Measurements from ENCODE around the gene TMEM106B.
"Not testable (repeated sequence)": the region's sequence is repeated elsewhere in the genome, so short reads cannot be mapped to it uniquely, and the experiment has no call there.

Gene TMEM106B

DNA sequence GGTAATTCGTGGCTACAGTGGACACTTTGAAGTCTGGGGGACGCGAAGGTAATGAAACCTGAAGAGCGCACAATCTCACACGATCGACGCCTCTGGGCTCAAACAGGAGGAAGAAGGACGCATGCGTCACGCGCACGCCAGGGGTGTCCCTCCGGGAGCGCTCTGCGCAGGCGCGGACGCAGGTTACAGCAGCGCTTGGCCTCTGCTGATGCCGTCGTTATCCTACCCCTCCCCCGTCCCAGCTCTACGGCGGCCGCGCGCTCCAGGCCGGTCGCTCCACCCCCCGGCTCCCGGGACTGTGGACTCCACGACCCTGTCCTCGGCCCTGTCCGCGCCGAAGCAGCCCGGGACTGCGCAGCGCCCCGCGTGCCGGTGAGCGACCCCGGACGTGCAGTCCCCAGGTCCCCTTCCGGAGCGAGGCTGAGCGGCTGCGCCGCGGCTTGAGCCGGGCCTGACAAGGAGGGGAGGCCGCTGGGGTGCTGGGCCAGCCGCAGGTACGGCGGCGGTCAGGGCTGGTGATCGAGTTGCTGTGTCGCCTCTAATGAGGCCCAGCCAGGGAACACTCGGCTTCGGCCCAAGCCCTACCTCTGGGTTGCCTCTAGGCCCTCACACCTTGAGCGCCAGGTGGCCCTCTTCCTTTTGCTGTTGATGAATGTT is at the start of gene TMEM106B:
TSS of gene TMEM106B (plus strand) at position 241 of the 657 bp plus-strand sequence. CDS start 3,517 bp downstream, outside the sequence.
- DNase-seq = no peak

GRCh38 chr7:12162415-12163113 is 48.5 kb upstream of the TMEM106B start:
- no peak for DNase-seq

- not testable (repeated sequence) for DNase-seq
Observed at GRCh38 chr7:12168065-12168464, 43.0 kb upstream of the TMEM106B start.

- DNase-seq = not testable (repeated sequence)
Observed at GRCh38 chr7:12169981-12170820, 40.9 kb upstream of the TMEM106B start.

- DNase-seq = no peak
Observed at GRCh38 chr7:12173671-12174070, 37.4 kb upstream of the TMEM106B start.

DNA sequence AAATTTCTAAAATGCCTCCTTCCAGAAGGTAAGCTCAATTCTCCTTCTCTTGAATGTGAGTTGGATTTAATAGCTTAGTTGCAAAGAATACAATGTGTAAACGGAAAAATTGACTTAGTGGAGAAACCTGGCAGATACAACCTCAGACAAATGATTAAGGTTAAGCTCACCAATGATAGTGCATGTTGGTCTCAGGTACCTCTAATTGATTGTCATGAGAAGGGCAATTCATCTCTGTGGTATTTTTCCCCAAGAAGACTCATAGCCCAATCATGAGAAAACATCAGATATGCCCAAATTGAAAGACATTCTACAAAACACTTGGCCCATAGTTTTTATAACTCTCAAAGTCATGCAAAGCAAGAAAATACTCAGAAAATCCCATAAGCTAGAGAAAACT is 36.2 kb upstream of the TMEM106B start:
- DNase-seq = no peak

- DNase-seq = no peak
Observed at GRCh38 chr7:12178317-12178716, 32.8 kb upstream of the TMEM106B start.

GRCh38 chr7:12194426-12194825 is 16.7 kb upstream of the TMEM106B start:
- no peak for DNase-seq

GRCh38 chr7:12196386-12196785 is 14.7 kb upstream of the TMEM106B start:
- no peak for DNase-seq

GRCh38 chr7:12199363-12199762 is 11.7 kb upstream of the TMEM106B start:
- no peak for DNase-seq

- no peak for DNase-seq
Observed at GRCh38 chr7:12207046-12207445, 4.0 kb upstream of the TMEM106B start.

DNA sequence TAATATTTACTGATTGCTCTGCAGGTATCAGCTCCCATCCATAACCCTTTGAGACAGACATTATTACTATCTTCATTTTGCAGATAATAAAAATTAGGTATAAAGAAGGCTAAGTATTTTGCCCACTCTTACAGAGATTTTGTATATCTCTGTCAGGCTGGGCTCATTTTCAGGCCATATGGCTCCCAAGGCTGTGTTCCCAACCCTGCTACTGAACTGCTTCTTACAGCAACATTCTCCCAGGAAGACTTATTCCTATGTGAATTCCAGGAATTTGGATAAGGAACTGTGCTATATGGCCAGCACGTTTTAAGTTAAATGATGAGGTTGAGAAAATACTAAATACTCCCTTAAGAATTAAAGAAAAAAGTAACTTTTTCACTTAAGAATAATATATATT is 1.9 kb upstream of the TMEM106B start:
- no peak for DNase-seq

- DNase-seq = no peak
Observed at GRCh38 chr7:12210179-12211053, 678 bp upstream of the TMEM106B start.

- DNase-seq = no peak
Observed at GRCh38 chr7:12211711-12212485, 804 bp downstream of the TMEM106B start.

DNA sequence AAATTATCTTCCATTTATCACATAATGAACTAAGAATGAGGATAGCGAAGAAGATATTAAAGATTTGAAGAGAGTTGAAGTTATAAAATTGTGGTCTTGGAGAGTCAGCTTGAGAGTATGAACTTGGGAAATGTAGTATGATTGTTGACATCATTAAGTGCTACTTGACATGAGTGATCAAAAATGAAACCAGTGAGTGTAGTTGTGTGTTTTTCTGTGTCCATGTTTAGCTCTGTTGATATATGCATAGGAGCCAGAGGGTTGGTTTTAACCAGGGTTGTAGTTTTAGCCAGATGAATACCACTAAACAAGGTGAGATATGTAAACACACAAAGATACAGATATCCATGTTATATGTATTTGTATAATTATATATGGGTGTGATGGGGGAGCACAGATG is 6.2 kb downstream of the TMEM106B start:
- no peak for DNase-seq

GRCh38 chr7:12220389-12221046 is 9.4 kb downstream of the TMEM106B start:
- no peak for DNase-seq

DNA sequence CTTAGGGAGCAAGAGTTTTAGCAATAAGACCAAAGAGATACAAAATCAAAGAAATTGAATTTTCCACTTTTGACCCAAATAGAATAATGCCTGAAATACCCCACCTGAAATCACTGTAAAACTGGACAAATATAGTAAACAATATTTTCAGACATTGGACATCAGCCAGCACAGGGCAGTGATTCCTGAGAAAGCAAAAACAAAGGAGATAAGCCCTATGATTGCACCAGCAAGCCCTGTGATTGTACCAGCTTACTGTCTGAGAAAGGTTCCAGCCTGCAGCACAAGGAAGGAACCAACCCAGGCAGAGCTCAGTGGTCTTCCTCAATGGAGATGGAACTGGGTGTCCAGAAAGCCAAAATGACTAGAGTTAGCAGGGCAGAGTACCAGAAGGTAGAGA is 10.3 kb downstream of the TMEM106B start:
- DNase-seq = no peak

DNA sequence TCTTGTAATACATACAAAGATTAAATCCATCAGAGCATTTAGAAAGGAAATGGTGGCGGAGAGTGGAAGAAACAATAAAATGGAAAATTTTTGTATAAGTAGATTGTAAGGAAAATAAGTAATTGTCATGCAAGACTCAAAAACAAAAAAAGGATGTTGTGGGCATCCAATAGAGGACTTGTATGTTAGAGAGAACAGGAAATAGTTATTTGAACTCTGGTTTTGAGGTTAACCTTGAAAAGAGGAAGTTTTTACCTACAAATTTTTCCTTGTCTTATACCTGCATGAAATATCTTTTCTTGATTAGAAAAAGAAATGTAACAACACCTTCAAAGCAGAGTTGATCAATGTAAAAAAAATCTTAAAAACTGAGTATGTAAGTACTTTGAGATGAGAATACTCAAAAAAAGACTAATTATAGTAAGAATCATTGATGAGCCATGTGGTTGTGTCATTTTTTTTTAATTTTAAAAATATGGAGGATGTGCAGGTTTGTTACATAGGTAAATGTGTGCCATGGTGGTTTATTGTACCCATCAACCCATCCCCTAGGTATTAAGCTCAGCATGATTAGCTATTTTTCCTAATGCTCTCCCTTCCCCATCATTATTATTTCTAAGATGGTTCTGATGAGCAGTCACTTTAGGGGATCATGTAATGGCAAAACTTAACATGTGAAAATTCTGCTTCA is 11.9 kb downstream of the TMEM106B start:
- DNase-seq = no peak

DNA sequence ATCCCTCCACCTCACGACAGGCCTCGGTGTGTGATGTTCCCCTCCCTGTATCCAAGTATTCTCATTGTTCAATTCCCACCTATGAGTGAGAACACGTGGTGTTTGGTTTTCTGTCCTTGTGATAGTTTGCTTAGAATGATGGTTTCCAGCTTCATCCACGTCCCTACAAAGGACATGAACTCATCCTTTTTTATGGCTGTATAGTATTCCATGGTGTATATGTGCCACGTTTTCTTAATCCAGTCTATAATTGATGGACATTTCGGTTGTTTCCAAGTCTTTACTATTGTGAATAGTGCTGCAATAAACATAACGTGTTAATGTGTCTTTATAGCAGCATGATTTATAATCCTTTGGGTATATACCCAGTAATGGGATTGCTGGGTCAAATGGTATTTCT is 13.9 kb downstream of the TMEM106B start:
- DNase-seq = not testable (repeated sequence)

- DNase-seq = no peak
Observed at GRCh38 chr7:12226756-12227155, 15.7 kb downstream of the TMEM106B start.

GRCh38 chr7:12228024-12228423 is 16.9 kb downstream of the TMEM106B start:
- no peak for DNase-seq

All from SIG-M5 (cell line).